ENCODE data around the gene ANO7. TPM values are rescaled to one million over a fixed set of nuclear protein-coding genes. Genes with fewer than 3 reads are reported as not detected.

The ANO7 gene, protein sequence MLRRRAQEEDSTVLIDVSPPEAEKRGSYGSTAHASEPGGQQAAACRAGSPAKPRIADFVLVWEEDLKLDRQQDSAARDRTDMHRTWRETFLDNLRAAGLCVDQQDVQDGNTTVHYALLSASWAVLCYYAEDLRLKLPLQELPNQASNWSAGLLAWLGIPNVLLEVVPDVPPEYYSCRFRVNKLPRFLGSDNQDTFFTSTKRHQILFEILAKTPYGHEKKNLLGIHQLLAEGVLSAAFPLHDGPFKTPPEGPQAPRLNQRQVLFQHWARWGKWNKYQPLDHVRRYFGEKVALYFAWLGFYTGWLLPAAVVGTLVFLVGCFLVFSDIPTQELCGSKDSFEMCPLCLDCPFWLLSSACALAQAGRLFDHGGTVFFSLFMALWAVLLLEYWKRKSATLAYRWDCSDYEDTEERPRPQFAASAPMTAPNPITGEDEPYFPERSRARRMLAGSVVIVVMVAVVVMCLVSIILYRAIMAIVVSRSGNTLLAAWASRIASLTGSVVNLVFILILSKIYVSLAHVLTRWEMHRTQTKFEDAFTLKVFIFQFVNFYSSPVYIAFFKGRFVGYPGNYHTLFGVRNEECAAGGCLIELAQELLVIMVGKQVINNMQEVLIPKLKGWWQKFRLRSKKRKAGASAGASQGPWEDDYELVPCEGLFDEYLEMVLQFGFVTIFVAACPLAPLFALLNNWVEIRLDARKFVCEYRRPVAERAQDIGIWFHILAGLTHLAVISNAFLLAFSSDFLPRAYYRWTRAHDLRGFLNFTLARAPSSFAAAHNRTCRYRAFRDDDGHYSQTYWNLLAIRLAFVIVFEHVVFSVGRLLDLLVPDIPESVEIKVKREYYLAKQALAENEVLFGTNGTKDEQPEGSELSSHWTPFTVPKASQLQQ
- 0.27 and 0.74 TPM in 2 replicates for polyA plus RNA-seq (2014; cell fraction: cytosol; rRNA removed)
- 0.34 and 1.7 TPM in 2 replicates for polyA plus RNA-seq (2014; cell fraction: nucleus; rRNA removed)

DNA sequence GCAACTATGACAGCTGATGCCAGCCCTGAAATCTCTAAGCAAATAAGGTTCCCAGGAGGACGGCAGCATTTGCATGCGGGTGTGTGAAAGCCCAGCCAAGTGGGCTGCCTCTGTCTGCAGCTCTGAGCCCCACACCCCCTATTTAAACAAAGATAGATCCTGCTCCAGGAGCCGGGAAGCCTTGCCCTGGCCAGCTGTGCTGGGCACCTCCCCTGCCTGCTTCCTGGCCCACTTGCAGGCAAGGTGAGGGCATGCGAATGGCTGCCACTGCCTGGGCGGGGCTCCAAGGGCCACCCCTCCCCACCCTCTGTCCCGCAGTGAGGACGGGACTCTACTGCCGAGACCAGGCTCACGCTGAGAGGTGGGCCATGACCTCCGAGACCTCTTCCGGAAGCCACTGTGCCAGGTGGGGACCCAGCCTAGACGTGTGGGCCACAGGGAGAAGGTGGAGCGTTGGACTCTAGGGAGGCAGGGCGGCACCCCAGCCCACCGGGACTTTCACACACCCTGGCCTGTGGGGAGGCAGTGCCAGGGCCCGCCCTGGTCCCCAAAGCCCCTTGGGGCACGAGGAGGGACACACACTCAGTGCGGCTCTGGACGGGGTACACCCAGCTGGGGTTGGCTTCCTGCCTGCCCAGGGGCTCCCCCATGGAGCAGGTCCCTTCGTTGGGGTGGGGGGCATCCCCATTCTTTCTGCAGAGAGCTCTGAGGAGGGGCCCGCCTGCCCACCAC, at the start of gene ANO7:
Gene ANO7, plus strand, starts transcription at position 317 of the 732 bp plus-strand sequence. CDS start 1,387 bp downstream, outside the sequence.
- no peak for DNase-seq (ENCODE audit: low spot score)

DNA sequence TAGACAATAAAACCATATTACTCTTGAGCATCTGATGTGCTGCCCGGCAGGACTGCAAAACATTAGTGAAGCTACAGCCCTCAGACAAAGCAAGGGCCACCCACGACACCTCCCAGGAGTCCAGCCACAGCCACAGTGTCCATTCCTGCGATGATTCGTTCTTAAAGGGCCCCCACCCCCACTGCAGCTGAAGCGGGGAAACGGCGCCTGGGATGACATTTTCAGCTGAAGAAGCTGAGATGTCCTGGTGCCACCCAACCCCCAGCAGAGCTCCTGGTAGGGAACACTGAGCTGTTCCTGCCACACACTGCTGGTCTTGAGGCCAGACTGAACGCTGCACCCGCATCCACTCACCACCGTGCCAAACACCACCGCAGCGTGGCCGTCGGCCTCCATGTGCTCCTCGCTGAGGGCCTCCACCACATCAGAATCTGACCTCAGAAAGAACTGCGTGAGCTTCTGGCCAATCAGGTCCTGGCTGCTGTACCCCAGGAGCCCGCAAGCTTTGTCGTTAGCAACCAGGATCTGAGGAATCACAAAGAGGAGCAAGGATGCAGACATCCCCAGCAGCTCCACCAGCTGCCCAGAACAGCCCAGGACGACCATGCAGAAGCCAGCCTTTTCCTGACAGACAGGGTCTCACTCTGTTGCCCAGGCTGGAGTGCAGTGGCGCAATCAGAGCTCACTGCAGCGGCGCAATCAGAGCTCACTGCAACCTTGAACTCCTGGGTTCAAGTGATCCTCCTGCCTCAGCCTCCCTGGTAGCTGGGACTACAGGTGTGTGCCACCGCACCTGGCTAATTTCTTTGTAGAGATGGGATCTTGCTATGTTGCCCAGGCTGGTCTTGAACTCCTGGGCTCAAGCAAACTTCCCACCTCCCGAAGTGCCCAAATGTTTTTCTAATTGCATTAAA, 48.7 kb upstream of the ANO7 start:
- DNase-seq (ENCODE audit: low spot score), result no peak

DNA sequence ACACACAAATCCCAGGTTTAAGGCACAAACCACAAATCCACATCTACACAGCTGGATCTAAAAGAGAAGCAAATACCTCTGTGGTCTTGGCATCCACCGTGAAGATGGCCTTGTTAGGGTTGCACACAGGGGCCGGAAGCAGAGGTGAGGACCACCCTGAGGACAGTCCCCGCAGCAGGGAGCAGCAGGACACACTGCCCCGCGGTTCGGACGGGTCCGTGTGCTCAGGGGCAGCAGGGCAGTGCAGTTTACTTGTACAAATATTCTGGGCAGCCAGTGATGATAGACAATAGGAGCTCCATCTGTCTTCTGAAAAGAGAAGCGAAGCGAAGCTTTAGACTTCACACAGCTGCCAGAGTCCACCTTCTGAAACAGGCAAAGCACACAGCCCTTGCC, 48.0 kb upstream of the ANO7 start:
- no peak for DNase-seq (ENCODE audit: low spot score)

DNA sequence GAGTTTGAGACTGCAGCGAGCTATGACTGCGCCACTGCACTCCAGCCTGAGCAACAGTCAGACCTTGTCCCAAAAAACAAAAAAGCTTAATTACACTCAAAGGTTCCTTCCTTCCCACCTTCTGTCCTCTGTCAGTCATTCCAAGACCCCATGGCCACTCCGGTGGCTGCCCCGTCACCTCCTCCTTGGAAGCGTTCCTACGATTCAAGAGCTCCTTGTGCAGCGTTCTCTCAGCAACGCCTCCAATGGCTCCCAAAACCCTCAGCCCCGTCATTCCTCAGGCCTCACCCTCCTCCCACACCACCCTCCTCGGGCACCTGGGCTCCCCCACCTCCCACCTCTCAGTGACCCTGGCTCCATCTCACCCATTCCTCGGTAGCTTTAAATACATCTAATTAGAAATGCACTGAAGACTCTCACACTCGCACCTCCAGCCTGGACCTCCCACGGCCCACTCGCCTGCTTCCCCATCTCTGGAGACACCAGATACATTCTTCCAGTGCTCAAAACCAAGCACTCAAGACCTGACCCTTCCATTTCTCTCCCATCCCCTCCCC, 47.2 kb upstream of the ANO7 start:
- no peak for DNase-seq (ENCODE audit: low spot score)

DNA sequence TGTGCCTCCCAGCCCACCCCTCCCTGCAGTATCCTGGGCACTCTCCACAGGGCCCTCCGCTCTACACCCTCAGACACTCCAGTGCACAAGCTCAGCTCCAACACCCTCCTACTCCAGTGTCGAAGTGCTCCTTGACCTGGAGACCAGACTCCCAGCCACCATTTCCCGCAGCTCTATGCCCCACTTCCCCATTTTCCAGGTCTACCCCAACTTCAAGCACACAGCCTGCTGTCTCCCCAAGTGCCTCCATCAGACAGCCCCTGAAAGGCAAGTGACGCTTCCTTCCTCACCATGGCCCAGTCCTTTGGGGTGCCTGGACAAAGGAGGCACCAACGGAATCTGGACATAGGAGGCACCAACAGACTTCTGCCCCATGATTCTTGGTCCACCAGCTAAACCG, 46.4 kb upstream of the ANO7 start:
- DNase-seq (ENCODE audit: low spot score), result no peak

DNA sequence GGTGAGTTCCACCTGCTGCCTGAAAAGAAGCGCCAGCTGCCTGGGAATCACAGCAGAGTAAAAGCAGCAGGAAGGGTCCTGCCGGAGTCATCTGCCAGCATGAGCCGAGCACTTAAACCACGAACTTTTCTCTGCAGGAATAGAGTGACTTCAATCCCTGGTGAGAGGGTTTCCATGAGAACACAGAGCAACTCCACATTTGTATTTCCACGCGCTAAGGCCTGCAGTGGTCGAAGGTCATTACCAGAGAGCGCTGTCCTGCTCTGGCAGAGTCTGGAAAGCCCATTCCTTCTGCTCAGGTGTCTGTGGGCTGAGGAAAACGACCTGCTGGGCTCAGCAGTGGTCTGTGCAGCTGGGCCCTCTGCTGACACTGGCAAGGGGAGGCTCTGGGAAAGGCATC, 45.9 kb upstream of the ANO7 start:
- DNase-seq (ENCODE audit: low spot score), result no peak

DNA sequence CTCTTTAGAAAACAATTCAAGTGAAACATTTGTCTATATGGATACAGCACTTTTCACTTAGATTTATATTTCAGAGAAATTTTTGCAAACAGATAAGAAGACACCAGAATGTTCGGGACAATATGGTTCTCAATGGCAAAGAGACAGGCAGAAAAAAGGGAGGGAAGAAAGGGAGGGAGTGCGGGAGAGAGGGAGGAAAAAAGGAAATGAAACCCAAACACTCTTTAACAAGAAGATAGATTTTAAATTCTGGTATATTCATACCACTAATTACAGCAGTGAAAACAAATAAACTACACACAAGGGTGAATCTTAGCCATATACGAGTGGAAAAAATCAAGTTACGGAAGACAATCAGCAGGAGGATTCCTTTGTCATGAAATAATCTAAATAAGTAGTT, 42.2 kb upstream of the ANO7 start:
- DNase-seq (ENCODE audit: low spot score), result no peak

DNA sequence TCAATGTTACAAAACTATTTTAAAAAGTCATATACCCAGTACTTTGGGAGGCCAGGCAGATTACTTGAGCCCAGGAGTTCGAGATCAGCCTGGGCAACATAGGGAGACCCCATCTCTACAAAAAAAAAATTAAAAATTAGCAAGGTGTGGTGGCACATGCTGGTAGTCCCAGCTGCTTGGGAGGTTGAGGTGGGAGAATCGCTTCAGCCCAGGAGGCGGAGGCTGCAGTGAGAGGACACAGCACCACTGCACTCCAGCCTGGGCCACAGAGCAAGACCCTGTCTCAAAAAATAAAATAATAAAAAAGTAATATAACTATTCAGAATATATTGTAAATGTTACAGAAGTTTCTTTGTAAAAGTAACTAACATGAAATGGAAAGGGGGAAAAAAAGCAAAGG, 41.1 kb upstream of the ANO7 start:
- DNase-seq (ENCODE audit: low spot score), result no peak

DNA sequence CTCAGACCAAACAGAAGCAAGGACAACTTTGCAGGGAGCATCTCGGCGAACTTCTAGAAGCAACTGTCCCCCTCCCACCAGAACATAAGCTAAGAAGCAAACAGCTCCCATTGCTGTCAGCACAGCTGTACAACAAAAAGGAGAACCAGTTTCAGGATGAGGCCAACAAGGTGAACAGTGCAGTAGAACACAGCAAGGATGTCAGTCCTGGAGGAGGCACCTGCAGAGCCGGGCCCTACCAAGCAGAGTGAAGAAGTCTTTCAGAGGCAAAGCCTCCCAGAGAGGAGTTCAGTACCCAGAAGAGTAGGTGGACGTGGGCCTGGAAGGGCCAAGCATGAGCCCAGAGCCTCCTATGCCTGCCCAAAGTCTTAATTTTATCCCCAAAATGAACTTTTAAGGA, 40.2 kb upstream of the ANO7 start:
- no peak for DNase-seq (ENCODE audit: low spot score)

DNA sequence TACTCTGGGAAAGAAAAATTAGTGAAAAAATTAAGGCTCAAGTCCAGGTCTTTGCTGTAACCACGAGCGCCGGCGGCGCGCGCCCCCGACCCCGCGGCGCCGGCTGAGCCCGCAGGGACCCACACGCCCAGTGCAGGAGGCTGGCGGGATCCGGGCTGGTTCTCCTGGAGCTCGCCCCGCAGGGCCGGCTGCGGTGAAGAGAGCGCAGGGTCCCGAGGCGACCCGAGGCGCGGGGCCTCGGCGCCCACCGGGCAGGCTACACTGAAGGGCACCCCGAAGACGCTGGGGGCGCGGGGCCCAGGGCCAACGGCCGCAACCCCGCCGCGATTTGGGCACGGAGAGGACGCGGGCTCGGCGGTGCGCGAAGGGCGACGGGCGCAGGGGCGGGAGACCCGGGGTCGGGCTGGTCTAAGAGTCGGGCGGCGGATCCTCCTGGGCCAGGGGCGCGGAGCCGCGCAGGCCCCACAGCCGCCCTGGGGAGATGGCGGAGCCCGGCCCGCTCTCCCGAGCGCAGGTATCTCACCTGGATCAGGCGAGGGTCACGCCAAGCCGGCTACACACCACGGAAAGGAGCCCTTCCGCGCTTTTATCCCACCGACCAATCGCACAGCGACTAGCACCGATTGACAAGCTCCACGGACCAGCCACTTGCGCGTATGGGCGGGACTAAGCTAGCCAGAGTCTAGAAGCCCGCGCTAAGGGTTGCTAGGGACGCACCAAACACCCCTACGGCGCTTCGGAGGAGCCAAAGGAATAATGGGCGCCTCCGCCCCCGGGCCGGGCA, 39.4 kb upstream of the ANO7 start, which contains the start of gene PASK:
Gene PASK, minus strand, starts transcription at position 582 of the 784 bp plus-strand sequence. CDS start 6,440 bp downstream, outside the sequence.
- peak; percentile 93 for DNase-seq (ENCODE audit: low spot score)

DNA sequence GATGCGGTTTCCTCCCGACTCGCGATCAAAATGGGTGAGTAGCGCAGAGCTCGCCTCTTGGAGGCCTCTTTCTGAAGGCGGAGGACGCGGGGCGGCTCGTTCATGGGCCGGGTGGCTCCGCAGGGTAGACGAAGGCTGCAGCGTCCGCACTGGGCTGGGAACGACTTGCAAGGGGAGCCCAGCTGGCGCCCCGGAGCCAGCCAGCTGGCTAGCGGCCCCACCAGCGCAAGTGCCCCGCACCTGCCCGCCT, 38.9 kb upstream of the ANO7 start:
- no peak for DNase-seq (ENCODE audit: low spot score)

DNA sequence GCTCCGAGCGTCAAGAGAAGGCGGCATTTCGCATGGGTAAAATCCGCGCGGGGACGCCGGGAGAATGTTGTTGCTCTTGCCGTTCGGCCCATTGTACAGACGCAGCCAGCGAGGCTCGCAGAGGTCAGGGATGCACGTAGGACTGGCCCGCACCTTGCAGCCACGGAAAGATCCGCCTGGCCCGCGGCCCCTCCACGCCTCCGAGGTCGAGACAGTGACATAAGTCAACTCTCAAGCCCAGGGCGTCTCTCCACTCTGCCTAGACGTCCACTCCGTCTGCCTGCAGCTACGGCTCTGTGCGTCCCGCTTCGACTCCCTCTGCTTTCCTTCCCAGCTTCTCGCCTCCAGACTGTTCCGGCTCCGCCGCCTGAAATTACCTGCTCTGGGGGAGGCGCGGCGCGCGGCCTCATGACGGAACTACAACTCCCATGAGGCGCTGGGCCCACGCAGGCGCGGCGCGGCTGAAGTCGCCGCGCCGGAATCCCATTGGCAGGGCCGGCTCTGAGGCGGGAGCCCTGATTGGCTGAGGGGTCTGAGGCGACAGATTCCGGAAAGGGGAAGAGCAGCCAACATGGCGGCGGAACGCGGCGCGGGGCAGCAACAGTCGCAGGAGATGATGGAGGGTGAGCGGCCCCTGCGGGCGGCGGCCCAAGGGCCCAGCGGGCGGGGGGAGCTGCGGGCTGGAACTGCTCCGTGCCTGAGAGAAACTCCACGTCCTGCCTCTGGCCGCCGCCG, 38.4 kb upstream of the ANO7 start, which contains the start of gene PPP1R7:
Gene PPP1R7, plus strand, starts transcription at position 543 of the 735 bp plus-strand sequence. Its CDS starts 29 bp downstream, at position 572.
- peak; percentile 92 for DNase-seq (ENCODE audit: low spot score)

DNA sequence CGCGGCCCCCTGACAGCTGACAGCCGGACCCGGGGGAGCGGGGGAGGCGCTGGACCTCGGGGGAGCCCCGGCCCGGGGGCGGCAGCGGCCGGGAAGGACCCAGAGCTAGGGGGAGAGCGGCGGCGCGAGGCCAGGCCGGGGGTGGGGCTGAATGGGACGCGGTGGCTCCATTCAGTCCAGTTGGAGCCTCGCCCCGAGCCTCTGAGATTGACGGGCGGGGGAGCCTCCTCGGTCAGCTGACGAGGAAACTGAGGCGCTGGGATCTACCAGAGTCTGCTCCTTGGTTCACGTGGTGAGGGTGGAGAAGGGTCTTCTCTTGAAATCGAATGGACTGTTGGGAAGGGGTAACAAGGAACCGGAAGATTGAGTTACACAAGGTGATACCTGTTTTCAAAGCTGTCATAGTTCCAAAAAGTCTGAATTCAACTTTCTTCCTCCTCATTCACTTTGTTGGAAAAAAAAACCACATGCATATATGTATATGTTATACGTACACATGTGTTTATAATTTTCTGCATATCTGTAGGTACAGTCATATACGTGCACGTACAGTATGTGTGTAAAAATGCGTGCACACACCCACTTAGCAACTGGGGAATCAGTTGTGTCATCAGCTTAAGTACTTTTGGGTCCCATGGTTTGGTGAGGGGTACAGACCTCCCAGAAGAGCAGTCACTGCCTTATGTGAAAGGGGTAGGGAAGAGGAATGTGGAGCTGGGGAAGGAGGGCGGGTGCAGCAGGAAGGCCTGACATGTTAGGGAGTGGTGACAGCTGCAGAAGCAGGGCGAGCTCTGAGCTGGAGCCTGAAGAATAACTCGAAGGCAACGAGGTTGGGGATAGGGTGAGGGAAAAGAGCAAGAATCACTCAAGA, 37.6 kb upstream of the ANO7 start:
- no peak for DNase-seq (ENCODE audit: low spot score)

DNA sequence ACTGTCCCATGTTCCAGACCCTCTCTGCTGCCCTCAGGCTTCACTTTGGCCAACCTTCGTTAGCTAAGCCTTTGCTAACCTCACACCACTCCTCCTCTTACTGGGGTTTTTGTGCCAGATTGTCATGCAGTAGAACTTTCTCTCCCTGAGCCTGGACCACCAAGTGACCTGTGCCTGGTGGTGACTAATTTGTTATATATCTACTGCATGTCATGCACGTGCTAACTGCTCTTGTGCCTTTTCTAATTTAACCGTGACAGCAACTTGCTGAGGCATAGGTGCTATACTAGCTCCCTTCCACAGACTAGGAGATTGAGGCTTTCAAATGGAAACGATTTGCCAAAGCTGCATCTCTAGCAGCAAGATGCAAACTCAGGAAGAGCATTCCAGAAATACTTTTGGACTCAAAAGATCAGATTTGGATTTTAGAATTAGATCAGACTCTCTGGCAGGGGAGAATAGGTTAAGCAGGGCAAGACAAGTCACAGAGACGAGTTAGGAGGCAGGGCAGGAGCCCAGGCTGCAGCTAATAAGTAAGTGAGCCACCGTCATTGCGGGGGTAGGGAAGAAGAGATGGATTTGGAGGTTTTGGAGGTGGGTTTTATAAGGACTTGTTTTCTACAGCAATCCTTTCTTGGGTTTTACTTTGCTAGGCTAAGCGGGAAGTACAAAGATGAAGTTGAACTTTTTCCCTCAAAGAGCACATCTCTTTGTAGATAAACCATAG, 36.4 kb upstream of the ANO7 start:
- no peak for DNase-seq (ENCODE audit: low spot score)

DNA sequence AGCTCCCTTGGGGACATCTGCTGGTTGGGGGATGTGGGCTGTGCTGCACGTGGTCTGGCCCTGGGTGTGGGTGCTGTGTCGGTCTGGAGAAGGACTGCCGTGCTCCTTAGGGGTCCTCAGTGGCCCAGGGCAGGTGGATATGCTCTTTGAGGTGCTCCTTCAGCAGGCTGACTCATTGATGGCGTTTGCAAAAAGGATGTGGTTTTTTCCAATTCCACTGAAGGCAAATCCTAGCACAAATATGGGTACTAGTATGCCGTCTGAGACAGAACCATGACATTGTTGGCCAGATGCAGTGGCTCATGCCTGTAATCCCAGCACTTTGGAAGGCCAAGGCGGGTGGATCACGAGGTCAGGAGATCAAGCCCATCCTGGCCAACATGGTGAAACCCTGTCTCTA, 34.9 kb upstream of the ANO7 start:
- DNase-seq (ENCODE audit: low spot score), result no peak

DNA sequence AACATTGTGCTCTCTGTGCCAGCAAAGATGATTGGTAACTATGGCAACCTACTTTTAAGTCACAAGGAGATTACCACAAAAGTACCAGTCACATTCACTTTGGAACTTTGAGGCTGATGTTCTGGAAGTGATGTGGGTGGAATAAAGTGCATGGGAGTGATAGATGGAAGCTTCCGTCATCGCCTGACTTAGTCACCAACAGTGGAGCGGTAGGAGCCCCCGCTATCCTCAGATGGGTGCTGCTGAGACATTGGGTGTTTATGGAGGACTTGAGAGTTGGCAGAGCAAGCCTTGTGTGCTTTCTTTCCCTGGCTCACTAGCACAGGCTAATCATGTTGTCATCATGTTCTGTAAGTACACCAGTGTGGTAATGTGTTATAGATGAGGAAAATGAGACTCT, 33.6 kb upstream of the ANO7 start:
- no peak for DNase-seq (ENCODE audit: low spot score)

DNA sequence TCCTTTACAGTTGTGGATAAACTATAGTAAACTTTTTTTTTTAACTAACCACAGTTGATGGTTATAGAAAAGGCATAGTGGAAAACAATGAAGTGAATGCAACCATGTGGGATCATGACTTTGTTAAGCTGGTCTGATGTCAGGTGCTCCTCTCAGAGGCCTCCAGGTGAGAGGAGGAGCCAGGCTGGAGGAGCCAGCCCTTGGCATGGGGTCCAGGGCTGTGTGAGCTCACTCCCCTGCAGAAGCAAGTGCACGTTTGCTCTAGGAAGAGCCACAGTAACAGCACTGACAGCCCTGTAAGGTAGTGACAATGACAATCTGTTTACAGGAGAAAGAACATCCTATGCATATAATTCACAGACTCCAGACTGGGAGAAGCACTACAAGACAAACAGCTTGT, 32.5 kb upstream of the ANO7 start:
- DNase-seq (ENCODE audit: low spot score), result no peak

Data from SK-N-DZ (cell line).